Smooth muscle cell (in vitro differentiated cells): ENCODE data around the gene DEPDC5. TPM values are rescaled to one million over a fixed set of nuclear protein-coding genes. Genes with fewer than 3 reads are reported as not detected.

Source experiments
- DNase-seq: peaks from one replicate; lab custom pipeline; 2025; ENCODE audit not compliant: unreplicated experiment; lab: John Stamatoyannopoulos, UW
- H2AFZ ChIP-seq: fragments of 200-600 bp; sonication (generic); 2 replicates; pipeline ENCODE4 v1.6.0; 2016; ENCODE audit warnings: antibody characterized with exemption, low read depth, mild to moderate bottlenecking
- H3F3A ChIP-seq: fragments of 200-600 bp; sonication (generic); 2 replicates; pipeline ENCODE4 v1.6.0; 2017; ENCODE audit warnings: antibody characterized with exemption, low read depth
- H3K27ac ChIP-seq: fragments of 200-600 bp; sonication (generic); 2 replicates; pipeline ENCODE4 v1.5.1; 2016; ENCODE audit warnings: low read depth, mild to moderate bottlenecking
- H3K27me3 ChIP-seq: fragments of 200-600 bp; sonication (generic); 2 replicates; pipeline ENCODE4 v1.6.1; 2016; ENCODE audit warnings: low read depth, mild to moderate bottlenecking
- H3K36me3 ChIP-seq: fragments of 200-600 bp; sonication (generic); 2 replicates; pipeline ENCODE4 v1.5.1; 2016; ENCODE audit warnings: low read depth
- H3K4me1 ChIP-seq: fragments of 200-600 bp; sonication (generic); 2 replicates; pipeline ENCODE4 v1.5.1; 2016; ENCODE audit warnings: low read depth
- H3K4me2 ChIP-seq: fragments of 200-600 bp; sonication (generic); 2 replicates; pipeline ENCODE4 v1.6.0; 2016; ENCODE audit warnings: mild to moderate bottlenecking
- H3K4me3 ChIP-seq: fragments of 200-600 bp; sonication (generic); 2 replicates; pipeline ENCODE4 v1.5.1; 2016; ENCODE audit warnings: mild to moderate bottlenecking
- H3K79me2 ChIP-seq: fragments of 200-600 bp; sonication (generic); 2 replicates; pipeline ENCODE4 v1.6.0; 2016; ENCODE audit warnings: low read depth, mild to moderate bottlenecking
- H3K9ac ChIP-seq: fragments of 200-600 bp; sonication (generic); 2 replicates; pipeline ENCODE4 v1.6.0; 2016; ENCODE audit warnings: low read depth
- H3K9me3 ChIP-seq: fragments of 200-600 bp; sonication (generic); replicated peaks from 2 replicates; pipeline ENCODE4 v1.5.1; 2016; ENCODE audit warnings: low read depth
- H4K20me1 ChIP-seq: fragments of 200-600 bp; sonication (generic); 2 replicates; pipeline ENCODE4 v1.6.0; 2016; ENCODE audit warnings: low read depth
- CTCF ChIP-seq: fragments of 200-600 bp; sonication (generic); IDR thresholded peaks from 2 replicates; pipeline ENCODE4 v1.5.1; 2017; ENCODE audit warnings: borderline replicate concordance, mild to moderate bottlenecking, antibody characterized with exemption; ENCODE audit not compliant: insufficient read depth, poor library complexity, severe bottlenecking
- WGBS: methylation state at CpG from one replicate; pipeline ENCODE4 v1.1.7; 2016; ENCODE audit warnings: low lambda C conversion rate; 5-methylcytosine and 5-hydroxymethylcytosine counted together
- polyA plus RNA-seq: library from polyadenylated mRNA; unstranded; fragments of >200 nt; fragmentation: Nextera tagmentation; extraction: Ambion mirVana; gene quantifications from 2 replicates; pipeline ENCODE4 v1.2.1, GENCODE V29; 2016
- total RNA-seq: library from RNA; depleted of rRNA; stranded (reverse); fragments of >200 nt; gene quantifications from 2 replicates; pipeline ENCODE4 v1.2.3, GENCODE V29; 2014

The DEPDC5 gene
- total and polyA plus RNA-seq, 2 experiments from 2014 or later: 8.5 to 11.6 TPM

- WGBS: 89% methylated on average over 2 of the region's 2 CpGs
- Histone ChIP-seq H3K4me3 (no peak overlapping the region), H3K9ac (no peak overlapping the region), H3K79me2 (no peaks in the 10 kb centered on the region), H2AFZ (no peak overlapping the region), H3K4me1 (no peaks in the 10 kb centered on the region), H3K27me3 (no peaks in the 10 kb centered on the region), H3K27ac (no peak overlapping the region), H3K36me3 (no peaks in the 10 kb centered on the region), H3K9me3 (no peaks in the 10 kb centered on the region), H3F3A (no peaks in the 10 kb centered on the region), H4K20me1 (no peaks in the 10 kb centered on the region), H3K4me2 (no peak overlapping the region)
- no peak for DNase-seq
- TF ChIP-seq CTCF: no peak
These were observed 141.7 kb downstream of the DEPDC5 start for GRCh38 chr22:31895411-31896123.

- H3K27me3 ChIP-seq: no peaks in the 10 kb centered on the region
- no peak overlapping the region for H3K9ac ChIP-seq
- DNase-seq: no peak
- no peak overlapping the region for H3K4me3 ChIP-seq
- TF ChIP-seq CTCF: no peak
- no peak overlapping the region for H3K27ac ChIP-seq
- H3K4me1 ChIP-seq: no peaks in the 10 kb centered on the region
- H3K4me2 ChIP-seq: no peak overlapping the region
- no peaks in the 10 kb centered on the region for H3F3A ChIP-seq
- no peaks in the 10 kb centered on the region for H4K20me1 ChIP-seq
- no peaks in the 10 kb centered on the region for H3K9me3 ChIP-seq
- no peak overlapping the region for H2AFZ ChIP-seq
- 97% methylated on average over 1 of the region's 1 CpG for WGBS
- no peaks in the 10 kb centered on the region for H3K79me2 ChIP-seq
- H3K36me3 ChIP-seq: no peaks in the 10 kb centered on the region
These were observed 142.7 kb downstream of the DEPDC5 start for GRCh38 chr22:31896472-31896871.

GRCh38 chr22:31897842-31898805 lies 144.3 kb downstream of the DEPDC5 start:
- H3K27ac ChIP-seq: no peak overlapping the region
- no peaks in the 10 kb centered on the region for H3K79me2 ChIP-seq
- H2AFZ ChIP-seq: no peak overlapping the region
- no peaks in the 10 kb centered on the region for H3K4me1 ChIP-seq
- no peak overlapping the region for H3K4me3 ChIP-seq
- no peaks in the 10 kb centered on the region for H4K20me1 ChIP-seq
- H3K4me2 ChIP-seq: no peak overlapping the region
- no peak overlapping the region for H3K9ac ChIP-seq
- TF ChIP-seq CTCF: no peak
- H3K27me3 ChIP-seq: no peaks in the 10 kb centered on the region
- DNase-seq: no peak
- H3K9me3 ChIP-seq: no peaks in the 10 kb centered on the region
- WGBS: 75% methylated on average over 16 of the region's 16 CpGs
- H3K36me3 ChIP-seq: no peaks in the 10 kb centered on the region
- no peaks in the 10 kb centered on the region for H3F3A ChIP-seq
